Activated T-helper 1 cell treated with Interleukin-2 at 50 U/mL for 16 hours (primary cell): ENCODE data around the gene SPIRE1.

Experiments used
- DNase-seq: peaks from one replicate; pipeline ENCODE4 v3.0.0-alpha.2; 2020; ENCODE audit warnings: low read depth

Gene SPIRE1

GRCh38 chr18:12443551-12443950, 214.4 kb downstream of the SPIRE1 start:
- DNase-seq, result no peak

- DNase-seq, result no peak
Observed at GRCh38 chr18:12442946-12443345, 215.0 kb downstream of the SPIRE1 start.

- DNase-seq, result no peak
Observed at GRCh38 chr18:12441475-12442034, 216.4 kb downstream of the SPIRE1 start.

GRCh38 chr18:12438257-12438656, 219.7 kb downstream of the SPIRE1 start:
- no peak for DNase-seq

GRCh38 chr18:12435867-12436266, 222.0 kb downstream of the SPIRE1 start:
- DNase-seq, result no peak

GRCh38 chr18:12434541-12434929, 223.4 kb downstream of the SPIRE1 start:
- no peak for DNase-seq

- no peak for DNase-seq
Observed at GRCh38 chr18:12433829-12434540, 223.9 kb downstream of the SPIRE1 start.

GRCh38 chr18:12432881-12433280, 225.0 kb downstream of the SPIRE1 start:
- no peak for DNase-seq

- DNase-seq, result no peak
Observed at GRCh38 chr18:12432196-12432595, 225.7 kb downstream of the SPIRE1 start.

GRCh38 chr18:12431561-12431960, 226.3 kb downstream of the SPIRE1 start:
- no peak for DNase-seq

GRCh38 chr18:12430137-12430990, 227.5 kb downstream of the SPIRE1 start:
- DNase-seq, result no peak

- no peak for DNase-seq
Observed at GRCh38 chr18:12429556-12429955, 228.4 kb downstream of the SPIRE1 start.

- DNase-seq, result no peak
Observed at GRCh38 chr18:12428923-12429322, 229.0 kb downstream of the SPIRE1 start.

GRCh38 chr18:12426924-12427323, 231.0 kb downstream of the SPIRE1 start:
- DNase-seq, result no peak

GRCh38 chr18:12424252-12424651, 233.7 kb downstream of the SPIRE1 start:
- DNase-seq, result no peak

- no peak for DNase-seq
Observed at GRCh38 chr18:12423820-12424219, 234.1 kb downstream of the SPIRE1 start.

GRCh38 chr18:12423393-12423792, 234.5 kb downstream of the SPIRE1 start:
- DNase-seq, result no peak

GRCh38 chr18:12422936-12423335, 235.0 kb downstream of the SPIRE1 start:
- no peak for DNase-seq

- DNase-seq, result no peak
Observed at GRCh38 chr18:12421732-12422131, 236.2 kb downstream of the SPIRE1 start.

- no peak for DNase-seq
Observed at GRCh38 chr18:12420821-12421421, 237.0 kb downstream of the SPIRE1 start.

GRCh38 chr18:12417687-12418086, 240.2 kb downstream of the SPIRE1 start:
- DNase-seq, result no peak

- DNase-seq, result no peak
Observed at GRCh38 chr18:12416098-12416729, 241.7 kb downstream of the SPIRE1 start.
